MM.1S (cell line): ENCODE results near the gene ITFG1.

Experiments used
- CTCF ChIP-seq: fragments of 300-600 bp; sonication (generic); IDR thresholded peaks from 2 replicates; pipeline ENCODE4 v1.5.1; 2016; ENCODE audit warnings: antibody characterized with exemption, low read length, mixed read lengths
- EZH2 ChIP-seq: fragments of 300-600 bp; sonication (generic); optimal IDR thresholded peaks from 2 replicates; pipeline ENCODE3; 2017; ENCODE audit warnings: low read depth, mild to moderate bottlenecking, antibody characterized with exemption, low read length, mixed read lengths

GRCh38 chr16:47449788-47450187 lies 11.1 kb downstream of the ITFG1 start:
- TF ChIP-seq CTCF (no peak), EZH2 (no peak)
